ENCODE results near the gene TBC1D16. TPM values are rescaled to one million over a fixed set of nuclear protein-coding genes. Genes with fewer than 3 reads are reported as not detected.

The TBC1D16 gene
- total RNA-seq, 1 experiment from 2014 or later: 15.3 TPM

- DNase-seq (ENCODE audit: low read depth): no peak
Measured at GRCh38 chr17:79927688-79928501, 107.8 kb downstream of the TBC1D16 start.

- no peak for DNase-seq (ENCODE audit: low read depth)
Measured at GRCh38 chr17:79927136-79927661, 108.5 kb downstream of the TBC1D16 start.

- no peak for DNase-seq (ENCODE audit: low read depth)
Measured at GRCh38 chr17:79926605-79927135, 109.0 kb downstream of the TBC1D16 start.

GRCh38 chr17:79926142-79926604 is 109.5 kb downstream of the TBC1D16 start:
- no peak for DNase-seq (ENCODE audit: low read depth)

- DNase-seq (ENCODE audit: low read depth): peak; percentile 73
Measured at GRCh38 chr17:79925242-79925957, 110.3 kb downstream of the TBC1D16 start.

- no peak for DNase-seq (ENCODE audit: low read depth)
Measured at GRCh38 chr17:79924639-79924976, 111.1 kb downstream of the TBC1D16 start.

- peak; percentile 35 for DNase-seq (ENCODE audit: low read depth)
Measured at GRCh38 chr17:79923974-79924638, 111.6 kb downstream of the TBC1D16 start.

GRCh38 chr17:79922798-79923197 is 112.9 kb downstream of the TBC1D16 start:
- DNase-seq (ENCODE audit: low read depth): no peak

GRCh38 chr17:79922116-79922601 is 113.5 kb downstream of the TBC1D16 start:
- DNase-seq (ENCODE audit: low read depth): no peak

GRCh38 chr17:79921411-79922115 is 114.1 kb downstream of the TBC1D16 start:
- no peak for DNase-seq (ENCODE audit: low read depth)

GRCh38 chr17:79920751-79921410 is 114.8 kb downstream of the TBC1D16 start:
- no peak for DNase-seq (ENCODE audit: low read depth)

GRCh38 chr17:79919862-79920720 is 115.6 kb downstream of the TBC1D16 start:
- no peak for DNase-seq (ENCODE audit: low read depth)

- peak; percentile 88 for DNase-seq (ENCODE audit: low read depth)
Measured at GRCh38 chr17:79919164-79919585, 116.5 kb downstream of the TBC1D16 start.

- no peak for DNase-seq (ENCODE audit: low read depth)
Measured at GRCh38 chr17:79918581-79919163, 117.0 kb downstream of the TBC1D16 start.

- no peak for DNase-seq (ENCODE audit: low read depth)
Measured at GRCh38 chr17:79917902-79918484, 117.7 kb downstream of the TBC1D16 start.

- no peak for DNase-seq (ENCODE audit: low read depth)
Measured at GRCh38 chr17:79916991-79917901, 118.4 kb downstream of the TBC1D16 start.

GRCh38 chr17:79916506-79916905 is 119.2 kb downstream of the TBC1D16 start:
- no peak for DNase-seq (ENCODE audit: low read depth)
